ENCODE measurements around the gene MCM8.

Gene MCM8

DNA sequence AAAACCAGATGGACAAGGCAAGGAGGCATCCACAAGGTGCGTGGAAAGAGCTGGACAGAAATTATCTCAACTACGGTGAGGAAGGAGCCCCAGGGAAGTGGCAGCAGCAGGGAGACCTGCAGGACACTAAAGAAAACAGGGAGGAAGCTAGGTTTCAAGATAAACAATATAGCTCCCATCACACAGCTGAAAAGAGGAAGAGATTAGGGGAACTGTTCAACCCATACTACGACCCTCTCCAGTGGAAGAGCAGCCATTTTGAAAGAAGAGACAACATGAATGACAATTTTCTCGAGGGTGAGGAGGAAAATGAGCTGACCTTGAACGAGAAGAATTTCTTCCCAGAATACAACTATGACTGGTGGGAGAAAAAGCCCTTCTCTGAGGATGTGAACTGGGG is 27.0 kb upstream of the MCM8 start:
- H3K27me3 ChIP-seq (ENCODE audit: control insufficient read depth in 5 of 5, insufficient read depth in 4 of 5, low read length in 5 of 5): peaks cover 0 to 14% (median 6%) of the 10 kb centered on the region in 5 donors
- H3K9ac ChIP-seq (ENCODE audit: low read length in 5 of 5): no peak overlapping the region
- H3K4me3 ChIP-seq (ENCODE audit: low read depth in 1 of 5, low read length in 5 of 5): no peak overlapping the region
- no peaks in the 10 kb centered on the region for H3K9me3 ChIP-seq (ENCODE audit: control insufficient read depth in 5 of 5, low read length in 5 of 5)
- no peak overlapping the region for H3K27ac ChIP-seq (ENCODE audit: low read depth, low read length)
- no peaks in the 10 kb centered on the region for H3K36me3 ChIP-seq (ENCODE audit: control insufficient read depth in 5 of 5, insufficient read depth in 5 of 5, low read length in 5 of 5)
- H3K4me1 ChIP-seq (ENCODE audit: control insufficient read depth in 5 of 5, insufficient read depth in 5 of 5, low read length in 5 of 5): no peaks in the 10 kb centered on the region

DNA sequence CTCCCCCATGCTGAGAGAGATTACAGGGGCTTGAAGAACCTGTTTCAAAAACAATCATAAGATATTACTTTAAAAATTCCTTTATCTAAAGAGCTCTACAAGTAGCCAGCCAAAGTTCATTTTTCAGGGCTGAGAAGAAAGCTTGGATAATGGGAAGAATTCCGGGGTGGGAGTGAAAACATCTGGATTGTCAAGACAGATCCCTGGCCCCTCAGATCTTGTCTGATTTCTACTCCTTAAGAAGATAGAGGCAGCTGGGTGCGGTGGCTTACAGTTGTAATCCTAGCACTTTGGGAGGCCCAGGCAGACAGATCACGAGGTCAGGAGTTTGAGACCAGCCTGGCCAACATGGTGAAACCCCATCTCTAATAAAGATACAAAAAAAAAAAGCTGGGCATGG is 24.9 kb upstream of the MCM8 start:
- no peak overlapping the region for H3K9ac ChIP-seq (ENCODE audit: low read length in 5 of 5)
- H3K4me1 ChIP-seq (ENCODE audit: control insufficient read depth in 5 of 5, insufficient read depth in 5 of 5, low read length in 5 of 5): no peaks in the 10 kb centered on the region
- no peak overlapping the region for H3K27ac ChIP-seq (ENCODE audit: low read depth, low read length)
- no peaks in the 10 kb centered on the region for H3K36me3 ChIP-seq (ENCODE audit: control insufficient read depth in 5 of 5, insufficient read depth in 5 of 5, low read length in 5 of 5)
- no peaks in the 10 kb centered on the region for H3K9me3 ChIP-seq (ENCODE audit: control insufficient read depth in 5 of 5, low read length in 5 of 5)
- H3K4me3 ChIP-seq (ENCODE audit: low read depth in 1 of 5, low read length in 5 of 5): no peak overlapping the region
- peaks cover 0 to 14% (median 6%) of the 10 kb centered on the region in 5 donors for H3K27me3 ChIP-seq (ENCODE audit: control insufficient read depth in 5 of 5, insufficient read depth in 4 of 5, low read length in 5 of 5)

DNA sequence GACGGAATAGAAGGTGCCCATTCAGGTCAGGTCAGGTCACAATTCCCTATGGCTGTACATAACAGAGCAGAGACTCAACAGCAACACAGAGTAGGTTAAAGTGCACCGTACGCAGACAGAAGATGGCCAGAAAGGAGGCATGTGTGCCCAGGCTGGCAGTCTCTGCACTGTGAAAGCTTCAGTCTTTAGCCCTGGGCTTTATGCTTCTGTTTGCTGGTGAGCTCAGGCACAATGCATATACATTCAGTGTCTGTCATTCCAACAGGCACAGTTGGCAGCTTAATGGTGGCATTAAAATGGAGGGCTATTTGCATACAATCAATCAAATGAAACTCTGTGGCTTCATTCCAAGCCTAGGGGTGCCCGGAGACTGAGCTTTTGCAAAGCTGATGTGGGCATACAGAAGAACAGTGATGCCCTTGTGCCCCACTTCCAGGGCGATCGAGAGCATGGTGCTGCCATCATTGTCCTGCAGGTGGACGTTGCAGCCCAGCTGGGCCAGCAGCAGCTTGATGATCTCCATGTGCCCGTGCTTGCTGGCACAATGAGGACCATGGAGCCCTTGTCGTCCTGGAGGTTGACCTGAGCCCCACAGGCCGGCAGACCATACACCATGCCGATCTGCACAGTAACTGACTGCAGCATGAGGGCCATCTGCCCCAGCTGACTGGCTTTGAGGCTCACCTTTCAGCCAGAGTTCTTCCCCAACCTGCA is 22.5 kb upstream of the MCM8 start:
- Histone ChIP-seq H3K9me3 (ENCODE audit: control insufficient read depth in 5 of 5, low read length in 5 of 5) (no peaks in the 10 kb centered on the region), H3K27ac (ENCODE audit: low read depth, low read length) (no peak overlapping the region), H3K36me3 (ENCODE audit: control insufficient read depth in 5 of 5, insufficient read depth in 5 of 5, low read length in 5 of 5) (no peaks in the 10 kb centered on the region)

DNA sequence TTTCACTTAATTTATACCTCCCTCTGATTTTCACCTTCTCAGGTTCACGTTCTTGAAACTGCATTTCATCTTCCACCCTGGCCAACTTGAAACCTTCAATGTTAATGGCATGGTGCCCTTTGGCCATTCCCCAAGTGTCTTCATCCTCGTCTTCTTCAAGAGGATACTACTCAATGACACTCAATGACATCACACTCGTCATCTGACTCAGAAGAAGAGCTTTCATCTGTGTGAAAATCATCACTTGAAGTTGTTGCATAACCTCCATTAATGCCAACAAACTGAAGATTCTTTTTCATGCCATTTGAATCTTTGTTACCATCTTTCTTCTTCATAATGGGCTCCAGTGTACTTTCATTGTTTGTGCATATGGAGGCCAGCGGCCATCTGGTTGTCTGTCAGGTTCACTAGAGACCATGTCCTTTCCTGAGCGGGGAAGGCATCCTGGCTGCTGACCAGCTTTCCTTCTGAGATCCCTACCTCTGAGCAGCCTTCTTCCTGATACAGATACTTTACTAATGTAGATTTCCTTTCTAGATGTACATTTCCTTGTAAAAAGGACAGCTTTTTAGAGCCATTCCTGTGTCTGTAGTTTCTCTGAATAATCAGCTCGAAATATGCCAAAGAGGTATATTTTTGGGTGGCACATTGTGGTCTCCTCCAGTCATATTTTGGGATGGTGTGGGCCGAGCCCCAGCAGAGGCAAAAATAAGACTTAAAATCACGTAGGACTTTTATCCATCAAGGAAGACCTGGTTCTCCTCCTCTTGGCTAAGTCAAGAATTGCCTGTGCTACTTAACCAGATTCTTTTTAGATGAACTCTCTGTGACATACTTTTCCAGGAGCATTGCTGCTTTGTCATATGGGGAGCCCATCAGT is 21.4 kb upstream of the MCM8 start:
- no peak overlapping the region for H3K4me3 ChIP-seq (ENCODE audit: low read depth in 1 of 5, low read length in 5 of 5)
- H3K4me1 ChIP-seq (ENCODE audit: control insufficient read depth in 5 of 5, insufficient read depth in 5 of 5, low read length in 5 of 5): no peaks in the 10 kb centered on the region
- peaks cover 0 to 9% (median 0%) of the 10 kb centered on the region in 5 donors for H3K27me3 ChIP-seq (ENCODE audit: control insufficient read depth in 5 of 5, insufficient read depth in 4 of 5, low read length in 5 of 5)
- H3K27ac ChIP-seq (ENCODE audit: low read depth, low read length): no peak overlapping the region
- H3K36me3 ChIP-seq (ENCODE audit: control insufficient read depth in 5 of 5, insufficient read depth in 5 of 5, low read length in 5 of 5): no peaks in the 10 kb centered on the region
- H3K9me3 ChIP-seq (ENCODE audit: control insufficient read depth in 5 of 5, low read length in 5 of 5): no peaks in the 10 kb centered on the region
- no peak overlapping the region for H3K9ac ChIP-seq (ENCODE audit: low read length in 5 of 5)

More for the DNA sequence above, 22.5 kb upstream of the MCM8 start:
- Histone ChIP-seq H3K27me3 (ENCODE audit: control insufficient read depth in 5 of 5, insufficient read depth in 4 of 5, low read length in 5 of 5) (peaks cover 0 to 11% (median 4%) of the 10 kb centered on the region in 5 donors), H3K4me1 (ENCODE audit: control insufficient read depth in 5 of 5, insufficient read depth in 5 of 5, low read length in 5 of 5) (no peaks in the 10 kb centered on the region), H3K4me3 (ENCODE audit: low read depth in 1 of 5, low read length in 5 of 5) (no peak overlapping the region), H3K9ac (ENCODE audit: low read length in 5 of 5) (no peak overlapping the region)

DNA sequence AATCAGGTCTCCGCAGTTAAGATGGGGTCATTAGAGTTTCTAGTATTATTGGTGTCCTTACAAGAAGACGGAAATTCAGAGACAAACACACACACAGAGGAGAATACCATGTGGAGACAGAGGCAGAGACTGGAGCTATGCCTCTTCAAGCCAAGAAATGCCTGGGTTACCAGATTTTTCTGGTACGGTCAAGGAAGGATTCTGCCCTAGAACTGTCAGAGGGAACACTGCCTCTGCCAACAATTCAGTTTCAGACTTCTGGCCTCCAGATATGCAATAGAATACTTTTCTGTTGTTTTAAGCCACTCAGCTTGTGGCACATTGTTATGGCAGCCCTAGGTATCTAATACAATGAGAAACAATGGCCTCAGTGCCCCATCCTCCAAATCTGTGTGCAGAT is 19.0 kb upstream of the MCM8 start:
- no peaks in the 10 kb centered on the region for H3K4me1 ChIP-seq (ENCODE audit: control insufficient read depth in 5 of 5, insufficient read depth in 5 of 5, low read length in 5 of 5)
- no peak overlapping the region for H3K9ac ChIP-seq (ENCODE audit: low read length in 5 of 5)
- H3K27me3 ChIP-seq (ENCODE audit: control insufficient read depth in 5 of 5, insufficient read depth in 4 of 5, low read length in 5 of 5): peaks cover 0 to 9% (median 0%) of the 10 kb centered on the region in 5 donors
- no peak overlapping the region for H3K27ac ChIP-seq (ENCODE audit: low read depth, low read length)
- H3K36me3 ChIP-seq (ENCODE audit: control insufficient read depth in 5 of 5, insufficient read depth in 5 of 5, low read length in 5 of 5): no peaks in the 10 kb centered on the region
- no peak overlapping the region for H3K4me3 ChIP-seq (ENCODE audit: low read depth in 1 of 5, low read length in 5 of 5)
- no peaks in the 10 kb centered on the region for H3K9me3 ChIP-seq (ENCODE audit: control insufficient read depth in 5 of 5, low read length in 5 of 5)

DNA sequence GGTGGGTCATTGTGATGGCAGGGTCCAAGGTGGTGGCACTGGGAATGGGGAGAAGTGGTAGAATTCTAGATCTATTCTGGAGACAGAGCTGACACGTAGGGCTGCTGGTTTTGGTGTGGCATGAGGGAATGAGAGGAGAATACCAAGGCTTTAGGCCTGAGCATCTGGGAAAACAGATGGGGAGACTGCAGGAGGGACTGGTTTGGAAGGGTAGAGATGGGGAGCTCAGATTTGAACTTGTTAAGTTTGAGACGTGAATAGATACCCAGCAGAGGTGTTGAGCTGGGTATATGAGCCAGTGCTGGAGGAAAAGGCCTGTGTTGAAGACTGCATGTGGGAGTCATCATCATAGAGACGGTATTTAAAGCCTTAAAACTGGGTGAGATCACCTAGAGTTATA is 17.7 kb upstream of the MCM8 start:
- no peak overlapping the region for H3K27ac ChIP-seq (ENCODE audit: low read depth, low read length)
- H3K4me3 ChIP-seq (ENCODE audit: low read depth in 1 of 5, low read length in 5 of 5): no peak overlapping the region
- H3K9ac ChIP-seq (ENCODE audit: low read length in 5 of 5): no peak overlapping the region
- peaks cover 0 to 7% (median 0%) of the 10 kb centered on the region in 5 donors for H3K27me3 ChIP-seq (ENCODE audit: control insufficient read depth in 5 of 5, insufficient read depth in 4 of 5, low read length in 5 of 5)
- H3K4me1 ChIP-seq (ENCODE audit: control insufficient read depth in 5 of 5, insufficient read depth in 5 of 5, low read length in 5 of 5): no peaks in the 10 kb centered on the region
- H3K36me3 ChIP-seq (ENCODE audit: control insufficient read depth in 5 of 5, insufficient read depth in 5 of 5, low read length in 5 of 5): peaks cover 3 to 7% (median 4%) of the 10 kb centered on the region in 5 donors
- no peaks in the 10 kb centered on the region for H3K9me3 ChIP-seq (ENCODE audit: control insufficient read depth in 5 of 5, low read length in 5 of 5)

DNA sequence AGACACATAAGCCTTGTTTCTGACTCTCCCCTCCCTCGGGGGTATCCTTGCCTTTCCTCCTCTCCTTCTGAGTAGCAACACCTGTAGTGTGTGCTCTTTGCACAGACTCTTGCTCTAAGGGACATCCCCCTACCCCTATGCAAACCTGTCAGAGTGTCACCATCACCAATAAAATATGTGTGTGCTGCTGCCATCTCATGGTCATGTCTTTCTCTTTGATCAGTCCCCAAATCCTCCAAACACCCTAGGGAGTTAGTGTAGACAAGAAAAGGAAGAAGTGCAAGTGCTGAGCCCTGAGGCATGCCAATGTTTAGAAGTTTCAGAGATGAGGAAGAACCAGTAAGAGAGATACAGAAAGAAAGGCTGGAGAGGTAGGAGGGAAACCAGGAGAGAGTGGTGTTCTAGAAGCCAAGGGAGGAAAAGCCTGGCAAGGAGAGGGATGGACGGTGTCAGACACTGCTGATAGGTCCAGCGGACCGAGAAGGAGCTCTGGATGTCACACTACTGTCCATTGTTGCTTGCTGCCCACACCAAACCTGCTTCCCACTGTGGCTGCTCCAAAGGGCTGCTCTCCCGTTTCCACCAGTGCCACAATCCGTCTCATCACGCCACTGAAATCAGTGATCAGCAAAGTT is 16.5 kb upstream of the MCM8 start:
- Histone ChIP-seq H3K4me1 (ENCODE audit: control insufficient read depth in 5 of 5, insufficient read depth in 5 of 5, low read length in 5 of 5) (no peaks in the 10 kb centered on the region), H3K27ac (ENCODE audit: low read depth, low read length) (no peak overlapping the region), H3K9ac (ENCODE audit: low read length in 5 of 5) (no peak overlapping the region), H3K36me3 (ENCODE audit: control insufficient read depth in 5 of 5, insufficient read depth in 5 of 5, low read length in 5 of 5) (peaks cover 12 to 18% (median 13%) of the 10 kb centered on the region in 5 donors), H3K9me3 (ENCODE audit: control insufficient read depth in 5 of 5, low read length in 5 of 5) (no peaks in the 10 kb centered on the region), H3K4me3 (ENCODE audit: low read depth in 1 of 5, low read length in 5 of 5) (no peak overlapping the region), H3K27me3 (ENCODE audit: control insufficient read depth in 5 of 5, insufficient read depth in 4 of 5, low read length in 5 of 5) (no peaks in the 10 kb centered on the region)

DNA sequence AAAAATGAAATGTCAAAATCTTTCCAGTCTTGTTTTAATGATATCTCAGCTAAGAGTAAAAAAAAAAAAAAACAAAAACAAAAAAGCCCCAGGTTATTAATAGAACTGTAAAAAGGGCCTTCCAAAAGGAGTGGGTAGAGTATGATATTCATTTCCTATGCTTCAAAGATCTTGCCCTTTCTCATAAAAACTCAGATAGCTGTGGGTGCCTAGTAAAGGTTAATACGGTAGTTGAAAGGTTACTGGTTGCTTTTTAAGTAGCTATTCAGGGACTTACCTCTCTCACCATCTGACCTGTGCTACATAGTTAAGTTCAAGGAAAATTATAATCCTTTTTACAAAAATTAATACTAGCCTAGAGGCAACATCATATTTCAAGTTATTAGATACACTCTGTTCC is 15.1 kb upstream of the MCM8 start:
- no peak overlapping the region for H3K27ac ChIP-seq (ENCODE audit: low read depth, low read length)
- peaks cover 20 to 32% (median 25%) of the 10 kb centered on the region in 5 donors for H3K36me3 ChIP-seq (ENCODE audit: control insufficient read depth in 5 of 5, insufficient read depth in 5 of 5, low read length in 5 of 5)
- no peak overlapping the region for H3K4me3 ChIP-seq (ENCODE audit: low read depth in 1 of 5, low read length in 5 of 5)
- no peaks in the 10 kb centered on the region for H3K9me3 ChIP-seq (ENCODE audit: control insufficient read depth in 5 of 5, low read length in 5 of 5)
- H3K4me1 ChIP-seq (ENCODE audit: control insufficient read depth in 5 of 5, insufficient read depth in 5 of 5, low read length in 5 of 5): no peaks in the 10 kb centered on the region
- no peaks in the 10 kb centered on the region for H3K27me3 ChIP-seq (ENCODE audit: control insufficient read depth in 5 of 5, insufficient read depth in 4 of 5, low read length in 5 of 5)
- H3K9ac ChIP-seq (ENCODE audit: low read length in 5 of 5): no peak overlapping the region

DNA sequence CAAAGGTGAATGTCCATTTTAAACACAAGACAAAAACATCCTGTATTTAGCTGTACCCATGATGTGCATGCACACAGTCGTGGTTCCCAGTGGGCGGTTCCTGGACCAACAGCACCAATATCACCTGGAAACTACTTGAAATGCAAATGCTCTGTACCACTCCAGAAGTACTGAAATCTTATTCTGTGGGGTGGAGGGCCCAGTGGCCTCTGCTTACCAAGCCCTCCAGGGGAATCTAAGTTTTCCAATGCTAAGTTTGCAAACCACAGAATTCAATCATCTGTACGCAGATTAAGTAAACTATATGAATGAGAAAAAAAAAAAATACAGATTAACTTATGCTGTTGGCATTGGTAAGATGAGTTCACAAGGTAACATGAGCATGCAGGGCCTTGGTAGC is 14.2 kb upstream of the MCM8 start:
- H3K4me3 ChIP-seq (ENCODE audit: low read depth in 1 of 5, low read length in 5 of 5): no peak overlapping the region
- H3K9ac ChIP-seq (ENCODE audit: low read length in 5 of 5): no peak overlapping the region
- no peaks in the 10 kb centered on the region for H3K9me3 ChIP-seq (ENCODE audit: control insufficient read depth in 5 of 5, low read length in 5 of 5)
- H3K36me3 ChIP-seq (ENCODE audit: control insufficient read depth in 5 of 5, insufficient read depth in 5 of 5, low read length in 5 of 5): peaks cover 20 to 40% (median 34%) of the 10 kb centered on the region in 5 donors
- no peaks in the 10 kb centered on the region for H3K27me3 ChIP-seq (ENCODE audit: control insufficient read depth in 5 of 5, insufficient read depth in 4 of 5, low read length in 5 of 5)
- no peak overlapping the region for H3K27ac ChIP-seq (ENCODE audit: low read depth, low read length)
- H3K4me1 ChIP-seq (ENCODE audit: control insufficient read depth in 5 of 5, insufficient read depth in 5 of 5, low read length in 5 of 5): no peaks in the 10 kb centered on the region

All from subcutaneous abdominal adipose tissue (tissue), 5 donors.